NT2/D1 (cell line): ENCODE measurements around the gene DHX29.

Experiments used
- YY1 ChIP-seq: IDR thresholded peaks from 2 replicates; pipeline ENCODE4 v1.6.1; 2011; ENCODE audit not compliant: insufficient read length, insufficient read depth
- ZNF274 ChIP-seq: IDR thresholded peaks from 2 replicates; pipeline ENCODE4 v1.6.1; 2011; ENCODE audit warnings: mild to moderate bottlenecking, low read depth, low read length

- TF ChIP-seq ZNF274 = no peak
- no peak for TF ChIP-seq YY1
Observed at GRCh38 chr5:55222985-55223811, 84.3 kb downstream of the DHX29 start.
